Measurements from ENCODE around the gene RYR3. TPM values are rescaled to one million over a fixed set of nuclear protein-coding genes. Genes with fewer than 3 reads are reported as not detected.

The RYR3 gene
- total RNA-seq, 1 donor = 5.4 TPM

DNA sequence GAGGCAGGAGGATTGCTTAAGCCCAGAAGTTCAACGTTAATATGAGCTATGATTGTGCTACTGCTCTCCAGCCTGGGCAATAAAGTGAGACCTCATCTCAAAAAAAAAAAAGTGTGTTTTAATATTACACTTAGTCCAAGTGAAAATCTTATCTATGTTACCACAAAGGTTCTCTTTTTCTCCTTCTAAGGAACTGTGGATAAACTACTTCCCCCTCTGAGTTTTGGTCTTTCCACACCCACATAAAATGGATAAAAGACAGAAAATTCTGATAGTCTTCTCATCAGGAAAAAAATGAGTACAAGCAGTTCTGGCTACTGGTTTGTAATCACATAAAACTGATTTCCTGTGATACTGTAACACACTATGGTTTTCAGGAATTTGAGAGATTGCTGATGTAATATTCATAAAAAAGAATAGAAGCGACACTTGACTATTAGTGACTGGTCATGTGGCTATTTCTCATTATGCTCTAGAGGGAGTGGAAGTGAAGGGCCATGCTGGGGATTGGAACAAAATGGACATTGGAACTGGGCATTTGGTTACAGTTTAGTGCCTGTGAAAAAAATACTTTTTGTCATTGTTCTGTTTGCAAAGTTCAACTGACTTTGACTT, 68.2 kb downstream of the RYR3 start:
- peak in 1 of 3 donors; percentile 4 for DNase-seq (ENCODE audit: low read depth in 2 of 3, low spot score in 2 of 3)

- DNase-seq (ENCODE audit: low read depth in 2 of 3, low spot score in 2 of 3) = no peak
Observed at GRCh38 chr15:33380406-33380805, 69.6 kb downstream of the RYR3 start.

GRCh38 chr15:33382491-33382890, 71.7 kb downstream of the RYR3 start:
- no peak for DNase-seq (ENCODE audit: low read depth in 2 of 3, low spot score in 2 of 3)

DNA sequence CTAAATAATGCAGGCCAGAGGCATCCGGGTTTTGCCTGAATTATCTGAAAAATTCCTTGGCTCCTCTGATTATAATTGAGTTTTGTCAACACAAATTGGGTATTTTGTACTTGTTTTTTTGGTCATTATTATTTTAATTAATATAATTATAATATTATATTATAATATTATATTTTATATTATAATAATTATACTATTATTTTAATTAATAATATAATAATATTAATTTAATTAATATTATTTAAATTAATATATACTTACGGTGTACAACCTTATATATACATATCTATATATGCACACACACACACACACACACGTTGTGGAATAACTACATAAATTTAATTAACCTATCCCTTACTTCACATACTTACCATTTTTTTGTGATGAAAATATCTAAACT, 73.5 kb downstream of the RYR3 start:
- no peak for DNase-seq (ENCODE audit: low read depth in 2 of 3, low spot score in 2 of 3)

DNA sequence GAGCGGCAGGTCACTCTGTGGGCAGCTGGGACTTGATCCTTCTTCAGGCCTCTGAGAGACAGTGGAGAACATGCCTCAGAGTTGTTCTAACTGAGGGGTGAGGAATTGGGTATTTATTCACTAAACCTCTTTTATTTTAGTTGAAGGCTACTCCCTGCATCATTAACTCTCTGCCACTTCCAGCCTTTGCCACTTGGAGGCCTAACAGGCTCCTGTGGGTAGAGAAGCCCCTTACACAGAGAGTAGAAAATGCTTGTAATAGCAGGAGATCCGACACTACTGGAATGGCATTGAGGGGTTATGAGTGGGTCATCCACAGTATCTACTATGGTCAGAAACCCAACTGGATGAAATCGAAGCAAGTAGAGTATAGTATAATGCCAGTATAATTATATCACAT, 81.7 kb downstream of the RYR3 start:
- no peak for DNase-seq (ENCODE audit: low read depth in 2 of 3, low spot score in 2 of 3)

GRCh38 chr15:33393546-33393945, 82.8 kb downstream of the RYR3 start:
- DNase-seq (ENCODE audit: low read depth in 2 of 3, low spot score in 2 of 3) = no peak

- no peak for DNase-seq (ENCODE audit: low read depth in 2 of 3, low spot score in 2 of 3)
Observed at GRCh38 chr15:33395321-33395720, 84.6 kb downstream of the RYR3 start.

GRCh38 chr15:33395846-33396245, 85.1 kb downstream of the RYR3 start:
- DNase-seq (ENCODE audit: low read depth in 2 of 3, low spot score in 2 of 3) = no peak

GRCh38 chr15:33396475-33396874, 85.7 kb downstream of the RYR3 start:
- no peak for DNase-seq (ENCODE audit: low read depth in 2 of 3, low spot score in 2 of 3)

DNA sequence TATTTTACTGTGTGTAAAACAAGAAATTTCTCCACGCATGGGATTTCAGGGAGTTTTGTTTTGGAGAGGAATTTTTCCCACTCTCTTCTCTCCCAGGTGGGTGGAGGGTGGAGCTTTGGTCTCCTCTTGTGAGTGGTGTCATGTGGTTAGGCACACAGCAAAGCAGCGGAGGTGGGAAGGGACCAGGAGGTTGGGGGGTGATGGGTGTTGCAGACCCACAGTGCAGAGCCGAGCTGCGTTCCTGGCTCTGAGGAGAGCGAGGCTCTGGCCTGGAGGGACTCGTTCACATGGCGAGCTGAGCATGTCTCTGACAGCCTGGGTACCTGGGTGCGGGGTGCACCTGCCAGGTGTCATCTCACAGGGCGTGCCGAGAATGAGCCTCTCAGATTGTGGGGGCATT, 87.8 kb downstream of the RYR3 start:
- DNase-seq (ENCODE audit: low read depth in 2 of 3, low spot score in 2 of 3) = no peak

DNA sequence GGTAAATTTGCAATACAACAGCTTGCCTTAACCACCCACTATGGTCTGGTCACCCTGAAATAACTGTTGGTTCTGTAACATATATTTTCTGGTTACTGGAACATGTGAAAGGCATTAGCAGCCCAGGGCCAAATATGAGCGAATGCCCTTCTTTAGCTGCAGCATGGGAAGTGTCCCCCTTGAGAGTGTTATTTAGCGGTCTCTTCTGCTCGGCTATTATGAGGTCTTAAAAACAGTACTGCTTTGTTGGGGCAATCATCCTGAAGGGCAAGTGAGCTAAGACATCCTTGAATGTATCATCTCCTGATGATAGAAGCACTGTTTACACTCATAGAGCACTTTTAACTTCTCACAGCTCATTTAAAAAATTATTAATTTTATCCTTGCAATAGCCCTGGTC, 90.2 kb downstream of the RYR3 start:
- no peak for DNase-seq (ENCODE audit: low read depth in 2 of 3, low spot score in 2 of 3)

DNA sequence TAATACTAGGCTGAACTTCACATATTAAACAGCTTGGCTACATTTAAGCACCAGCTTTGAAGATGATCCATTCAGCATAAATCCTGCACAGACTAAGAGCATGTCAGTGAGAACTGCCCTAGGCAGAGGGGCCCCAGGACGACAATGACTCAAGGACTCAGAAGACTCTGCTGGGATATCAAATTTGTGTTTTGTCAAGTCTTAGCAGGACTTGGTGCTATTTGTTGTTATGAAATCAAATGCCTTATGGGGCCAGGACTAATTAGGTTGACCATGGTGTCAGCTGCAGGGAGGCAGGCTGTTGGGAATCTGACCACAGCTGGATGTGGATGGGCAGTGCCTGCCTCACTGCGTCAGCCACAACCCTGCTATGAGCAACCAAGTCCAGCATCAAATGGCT, 91.8 kb downstream of the RYR3 start:
- DNase-seq (ENCODE audit: low read depth in 2 of 3, low spot score in 2 of 3) = no peak

- no peak for DNase-seq (ENCODE audit: low read depth in 2 of 3, low spot score in 2 of 3)
Observed at GRCh38 chr15:33405096-33405495, 94.3 kb downstream of the RYR3 start.

DNA sequence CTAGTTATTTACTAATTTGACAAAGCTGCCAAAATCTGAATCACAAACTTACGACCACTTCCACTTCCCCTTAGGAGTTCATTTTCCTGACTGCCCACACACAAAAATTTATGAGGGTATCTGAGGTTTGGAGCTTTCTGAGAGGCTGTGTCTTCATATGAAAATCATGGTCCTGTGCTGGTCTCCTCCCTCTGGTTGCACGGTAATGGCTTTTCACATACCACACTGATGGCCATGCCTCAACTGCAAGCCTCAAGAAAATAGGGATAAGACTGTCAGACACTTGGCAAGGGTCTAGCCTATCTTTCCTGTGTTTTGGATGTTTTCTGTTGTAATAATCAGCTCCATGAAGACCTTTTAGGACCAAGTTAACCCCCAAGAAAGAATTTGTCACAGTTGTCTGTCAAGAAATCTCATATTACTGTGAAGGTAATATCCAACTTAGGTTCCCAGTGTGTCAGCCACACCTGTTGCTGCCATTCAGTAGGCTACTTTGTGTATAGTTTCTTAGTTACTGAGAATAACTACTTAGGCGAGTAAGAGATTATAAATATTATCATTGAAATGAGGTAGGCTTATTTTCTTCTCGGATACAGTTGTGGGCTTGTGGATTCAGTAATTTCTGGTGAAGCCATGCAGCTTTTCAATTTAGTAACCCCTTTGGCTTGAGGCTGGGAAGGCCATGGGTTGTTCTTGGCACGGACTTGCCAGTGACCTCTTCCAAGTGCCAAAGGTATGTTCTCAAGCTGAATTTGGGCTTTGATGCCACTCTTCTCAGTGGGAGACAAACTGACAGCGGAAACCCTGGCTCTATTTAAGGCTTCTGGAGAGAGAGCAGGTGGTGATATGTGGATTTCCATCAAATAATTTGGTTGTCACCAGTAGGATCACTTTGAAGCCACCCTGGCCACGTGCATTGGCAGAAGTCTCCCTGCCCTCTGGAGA, 101.1 kb downstream of the RYR3 start:
- no peak for DNase-seq (ENCODE audit: low read depth in 2 of 3, low spot score in 2 of 3)

DNA sequence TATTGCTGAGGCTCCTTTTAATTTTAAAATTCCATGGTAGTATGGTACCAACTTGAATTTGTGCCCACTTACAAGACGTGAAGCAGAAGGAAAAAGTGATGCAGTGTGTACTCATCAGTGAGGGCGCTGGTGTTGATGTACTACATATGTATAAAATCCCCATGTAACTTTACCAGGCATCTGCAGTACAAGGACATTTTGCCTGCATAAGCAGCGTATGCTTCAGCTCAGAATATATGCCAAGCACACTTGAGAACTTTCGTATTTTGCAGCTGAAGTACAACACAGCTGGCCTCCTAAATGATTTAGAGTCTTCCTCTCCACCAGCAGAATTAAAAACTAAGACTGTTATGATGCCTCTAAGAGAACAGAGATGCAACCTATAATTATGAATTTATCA, 108.9 kb downstream of the RYR3 start:
- no peak for DNase-seq (ENCODE audit: low read depth in 2 of 3, low spot score in 2 of 3)

- DNase-seq (ENCODE audit: low read depth in 2 of 3, low spot score in 2 of 3) = no peak
Observed at GRCh38 chr15:33424025-33424424, 113.3 kb downstream of the RYR3 start.

GRCh38 chr15:33425142-33425541, 114.4 kb downstream of the RYR3 start:
- no peak for DNase-seq (ENCODE audit: low read depth in 2 of 3, low spot score in 2 of 3)

GRCh38 chr15:33430577-33430976, 119.8 kb downstream of the RYR3 start:
- DNase-seq (ENCODE audit: low read depth in 2 of 3, low spot score in 2 of 3) = no peak

GRCh38 chr15:33433821-33434220, 123.1 kb downstream of the RYR3 start:
- DNase-seq (ENCODE audit: low read depth in 2 of 3, low spot score in 2 of 3) = no peak

- no peak for DNase-seq (ENCODE audit: low read depth in 2 of 3, low spot score in 2 of 3)
Observed at GRCh38 chr15:33438396-33438795, 127.6 kb downstream of the RYR3 start.

DNA sequence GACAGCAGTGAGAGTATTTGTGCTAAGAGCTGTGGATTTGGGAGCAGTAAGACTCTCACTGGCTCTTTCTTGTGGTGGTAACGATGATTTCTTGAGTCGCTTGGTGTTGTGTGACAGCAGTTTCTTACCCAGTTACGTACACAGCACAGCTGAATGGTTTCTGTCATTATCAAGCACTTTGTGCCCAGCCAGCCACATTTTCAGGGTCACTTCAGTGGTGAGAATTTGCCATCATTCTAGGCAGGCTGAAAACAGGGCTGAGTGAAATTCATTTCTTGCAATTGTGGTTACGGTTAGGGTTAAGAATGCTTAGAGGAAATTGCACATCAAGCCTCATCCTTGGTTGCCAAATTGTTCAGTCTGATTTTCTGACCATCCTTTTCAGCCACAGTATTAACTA, 130.1 kb downstream of the RYR3 start:
- DNase-seq (ENCODE audit: low read depth in 2 of 3, low spot score in 2 of 3) = peak in 1 of 3 donors; percentile 51

- DNase-seq (ENCODE audit: low read depth in 2 of 3, low spot score in 2 of 3) = peak in 2 of 3 donors; percentile 75 to 90
Observed at GRCh38 chr15:33442449-33442848, 131.7 kb downstream of the RYR3 start.

Measured in hematopoietic multipotent progenitor cell (in vitro differentiated cells).